Effector memory CD8-positive, alpha-beta T cell (primary cell): ENCODE measurements around the gene LSM2.

Source experiments
- ATAC-seq: fragments of 150-1000 bp; cut with Tn5 transposase; replicated peaks from 2 replicates; pipeline ENCODE4 v1.10.0; 2021; ENCODE audit warnings: mild to moderate bottlenecking, moderate library complexity
- DNase-seq, 3 experiments: peaks; one replicate each; pipeline ENCODE4 v3.0.0; 2021
- H3K27ac Mint-ChIP-seq, 2 donors: one replicate each; pipeline ENCODE4 v1.8.0; 2022; ENCODE audit warnings: mild to moderate bottlenecking in 2 of 2, mixed read lengths in 2 of 2, moderate library complexity in 2 of 2
- H3K27me3 Mint-ChIP-seq, 2 donors: one replicate each; pipeline ENCODE4 v1.8.0; 2022; ENCODE audit warnings: mixed read lengths in 2 of 2
- H3K36me3 Mint-ChIP-seq: one replicate; pipeline ENCODE4 v1.8.0; 2022; ENCODE audit warnings: mild to moderate bottlenecking, moderate library complexity, mixed read lengths; ENCODE audit not compliant: insufficient read depth
- H3K4me1 Mint-ChIP-seq, 2 donors: one replicate each; pipeline ENCODE4 v1.8.0; 2022; ENCODE audit warnings: low read depth in 2 of 2, mixed read lengths in 2 of 2
- H3K4me3 Mint-ChIP-seq, 2 donors: one replicate each; pipeline ENCODE4 v1.8.0; 2022; ENCODE audit warnings: mild to moderate bottlenecking in 2 of 2, mixed read lengths in 2 of 2, moderate library complexity in 2 of 2
- H3K9me3 Mint-ChIP-seq, 2 donors: one replicate each; pipeline ENCODE4 v1.8.0; 2022; ENCODE audit warnings: mixed read lengths in 2 of 2

The LSM2 gene

DNA sequence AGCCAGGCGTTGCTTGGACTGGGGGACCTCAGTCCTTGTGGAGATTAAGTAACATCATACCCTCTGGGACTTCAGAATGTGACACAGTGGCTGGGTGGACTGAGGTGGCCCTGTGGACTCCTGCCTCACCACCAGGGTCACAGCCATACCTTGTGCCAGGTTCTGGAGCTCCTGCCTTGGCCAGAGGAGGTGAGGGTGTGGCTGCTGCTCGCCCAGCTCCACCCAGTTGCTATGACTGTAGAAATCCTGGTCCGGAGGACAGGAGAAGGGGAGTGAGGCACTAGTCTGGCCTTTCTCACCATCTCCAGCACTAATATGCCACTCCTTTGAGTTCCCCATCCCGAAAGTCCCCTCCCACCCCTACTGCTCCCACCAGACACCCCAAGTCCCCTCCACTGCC lies 31.6 kb downstream of the LSM2 start:
- Mint-ChIP-seq H3K27ac (peak overlapping the region in 1 of 2 donors; percentile 86), H3K4me1 (peaks cover 35 to 38% of the 10 kb centered on the region in 2 donors), H3K4me3 (no peak overlapping the region), H3K27me3 (no peaks in the 10 kb centered on the region), H3K9me3 (no peaks in the 10 kb centered on the region), H3K36me3 (peaks cover 14% of the 10 kb centered on the region)
- DNase-seq, result no peak
- ATAC-seq, result no peak

DNA sequence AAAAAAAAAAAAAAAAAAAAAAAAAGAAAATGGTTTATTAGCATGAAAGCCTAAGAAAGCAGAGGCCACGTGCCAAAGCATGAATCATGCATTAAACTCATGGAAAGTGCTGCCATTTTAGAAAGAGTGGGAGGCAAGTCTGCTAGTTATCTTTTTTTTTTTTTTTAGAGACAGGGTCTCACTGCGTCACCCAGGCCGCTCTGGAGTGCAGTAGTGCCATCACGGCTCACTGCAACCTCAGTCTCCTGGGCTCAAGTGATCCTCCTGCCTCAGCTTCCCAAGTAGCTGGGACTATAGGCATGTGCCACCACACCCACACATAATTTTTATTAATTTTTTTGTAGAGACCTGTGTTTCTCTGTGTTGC lies 34.8 kb downstream of the LSM2 start:
- Mint-ChIP-seq H3K4me3 (peak overlapping the region in 1 of 2 donors; percentile 71), H3K4me1 (peaks cover 35 to 37% of the 10 kb centered on the region in 2 donors), H3K27me3 (no peaks in the 10 kb centered on the region), H3K27ac (no peak overlapping the region), H3K9me3 (no peaks in the 10 kb centered on the region), H3K36me3 (peaks cover 13% of the 10 kb centered on the region)
- ATAC-seq, result no peak
- DNase-seq, result no peak

DNA sequence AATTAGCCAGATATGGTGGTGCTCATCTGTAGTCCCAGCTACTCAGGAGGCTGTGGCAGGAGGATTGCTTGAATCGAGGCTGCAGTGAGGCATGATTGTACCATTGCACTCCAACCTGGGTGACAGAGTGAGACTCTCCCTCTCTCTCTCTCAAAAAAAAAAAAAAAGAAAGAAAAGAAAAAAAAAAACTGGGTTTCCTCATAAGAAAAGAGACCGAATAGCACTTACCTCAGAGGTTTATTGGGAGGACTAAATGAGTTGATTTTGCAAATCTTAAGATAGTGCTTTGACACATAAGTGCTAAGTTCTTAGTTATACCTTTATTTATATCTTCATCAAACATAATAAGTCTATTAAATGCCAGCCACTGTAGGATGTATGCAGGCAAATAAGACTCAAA lies 35.9 kb downstream of the LSM2 start:
- H3K9me3 Mint-ChIP-seq, result no peaks in the 10 kb centered on the region
- DNase-seq (no peak), ATAC-seq (no peak)
- H3K27me3 Mint-ChIP-seq, result no peaks in the 10 kb centered on the region
- H3K4me1 Mint-ChIP-seq, result peaks cover 24 to 26% of the 10 kb centered on the region in 2 donors
- H3K36me3 Mint-ChIP-seq, result peaks cover 8% of the 10 kb centered on the region
- H3K4me3 Mint-ChIP-seq, result peak overlapping the region in 1 of 2 donors; percentile 31
- no peak overlapping the region for H3K27ac Mint-ChIP-seq

DNA sequence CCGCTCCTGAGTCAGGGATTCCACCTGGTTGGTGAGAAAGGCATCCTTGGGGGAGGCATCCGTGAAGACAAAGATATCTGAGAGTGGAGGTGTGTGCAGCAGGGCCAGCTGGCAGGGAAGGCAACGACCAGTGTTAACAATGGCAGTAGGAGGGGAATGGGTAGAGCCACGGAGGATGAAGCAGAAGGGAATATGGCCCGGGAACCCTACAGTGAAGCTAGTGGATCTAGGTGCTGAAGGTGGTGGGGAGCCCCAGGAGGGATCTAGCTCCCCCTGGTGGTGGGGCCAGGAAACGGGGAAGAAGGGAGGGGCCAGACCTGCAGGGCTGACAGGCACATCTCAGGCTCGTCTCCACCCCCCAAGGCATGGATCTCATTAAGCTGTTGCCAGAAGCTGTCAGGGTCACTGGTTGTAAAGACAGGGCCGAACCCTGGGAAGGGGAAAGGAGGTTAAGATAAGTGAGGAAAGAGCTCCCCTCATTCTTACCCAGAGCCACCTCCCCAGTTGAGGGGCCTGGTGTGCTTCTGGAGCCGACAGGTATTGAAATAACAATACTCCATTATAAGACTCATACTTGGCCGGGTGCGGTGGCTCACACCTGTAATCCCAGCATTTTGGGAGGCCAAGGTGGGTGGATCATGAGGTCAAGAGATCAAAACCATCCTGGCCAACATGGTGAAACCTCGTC lies 36.9 kb downstream of the LSM2 start:
- peaks cover 18 to 21% of the 10 kb centered on the region in 2 donors for H3K4me1 Mint-ChIP-seq
- DNase-seq (peak; percentile 80 to 84 (median 82)), ATAC-seq (peak; percentile 82)
- H3K27me3 Mint-ChIP-seq, result no peaks in the 10 kb centered on the region
- H3K9me3 Mint-ChIP-seq, result no peaks in the 10 kb centered on the region
- peaks cover 8% of the 10 kb centered on the region for H3K36me3 Mint-ChIP-seq
- H3K27ac Mint-ChIP-seq, result peak overlapping the region; percentile 73 to 89
- no peak overlapping the region for H3K4me3 Mint-ChIP-seq

DNA sequence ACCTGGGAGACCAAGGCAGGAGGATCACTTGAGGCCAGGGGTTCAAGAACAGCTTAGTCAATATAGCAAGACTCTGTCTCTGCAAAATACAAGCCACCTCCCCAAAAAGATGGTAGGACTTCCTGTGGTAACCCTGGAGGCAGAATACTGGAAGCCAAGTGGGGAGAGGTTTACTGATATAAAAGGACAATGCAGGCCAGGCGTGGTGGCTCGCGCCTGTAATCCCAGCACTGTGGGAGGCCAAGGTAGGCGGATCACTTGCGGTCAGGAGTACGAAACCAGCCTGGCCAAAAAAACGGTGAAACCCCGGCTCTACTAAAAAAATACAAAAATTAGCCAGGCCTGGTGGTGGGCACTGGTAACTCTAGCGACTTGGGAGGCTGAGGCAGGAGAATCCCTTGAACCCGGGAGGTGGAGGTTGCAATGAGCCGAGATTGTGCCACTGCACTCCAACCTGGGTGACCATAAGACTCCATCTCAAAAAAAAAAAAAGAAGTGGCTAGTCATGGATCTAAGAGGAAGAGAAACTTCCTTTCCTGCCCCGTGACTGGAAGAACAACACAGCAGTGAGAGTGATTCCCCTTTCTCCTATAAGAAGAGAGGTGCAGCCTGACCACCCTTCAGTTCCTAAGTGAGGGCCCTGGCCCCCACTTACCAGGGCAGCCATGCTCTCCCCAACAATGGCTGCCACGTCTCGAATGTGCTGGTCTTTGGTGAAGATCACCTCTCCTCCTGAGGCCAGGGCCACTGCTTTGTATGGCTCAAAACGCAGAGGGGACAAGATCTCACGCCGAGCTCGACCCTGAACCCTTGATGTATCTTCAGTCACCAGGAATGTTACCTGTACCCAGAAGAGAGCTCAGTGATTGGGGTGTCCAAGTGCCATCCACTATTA lies 38.2 kb downstream of the LSM2 start:
- ATAC-seq (no peak), DNase-seq (no peak)
- no peaks in the 10 kb centered on the region for H3K9me3 Mint-ChIP-seq
- H3K36me3 Mint-ChIP-seq, result peaks cover 8% of the 10 kb centered on the region
- H3K4me3 Mint-ChIP-seq, result no peak overlapping the region
- no peak overlapping the region for H3K27ac Mint-ChIP-seq
- H3K27me3 Mint-ChIP-seq, result no peaks in the 10 kb centered on the region
- H3K4me1 Mint-ChIP-seq, result peaks cover 21 to 23% of the 10 kb centered on the region in 2 donors

DNA sequence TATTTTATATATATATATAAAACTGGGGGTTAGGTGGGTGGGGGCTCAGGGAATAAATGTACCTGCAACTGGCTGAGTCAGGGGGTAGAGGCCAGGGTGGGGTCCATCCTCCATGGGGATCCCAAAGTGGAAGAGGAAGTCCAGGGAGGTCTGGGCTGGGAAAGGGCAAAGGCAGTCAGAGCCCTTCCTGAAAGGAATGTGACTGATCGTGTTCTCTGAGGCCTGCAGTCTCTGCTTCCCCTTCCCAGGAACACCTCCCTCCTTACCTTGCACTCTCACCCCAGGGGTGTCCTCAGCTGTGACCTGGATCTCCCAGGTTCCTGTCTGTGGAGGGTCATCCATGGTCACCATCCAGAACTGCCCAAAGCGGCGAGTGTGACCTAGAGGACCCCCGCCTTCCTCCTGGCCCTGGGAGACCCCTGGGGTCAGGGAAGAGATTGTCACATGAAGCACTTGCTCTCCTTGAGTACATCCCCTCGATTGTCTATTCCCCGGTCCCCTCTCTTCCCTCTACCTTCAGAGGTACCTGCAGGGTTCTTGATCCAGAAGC lies 39.6 kb downstream of the LSM2 start:
- Mint-ChIP-seq H3K27me3 (no peaks in the 10 kb centered on the region), H3K4me1 (peaks cover 12 to 20% of the 10 kb centered on the region in 2 donors), H3K9me3 (no peaks in the 10 kb centered on the region), H3K4me3 (no peak overlapping the region), H3K27ac (no peak overlapping the region), H3K36me3 (peaks cover 5% of the 10 kb centered on the region)
- no peak for DNase-seq
- no peak for ATAC-seq

DNA sequence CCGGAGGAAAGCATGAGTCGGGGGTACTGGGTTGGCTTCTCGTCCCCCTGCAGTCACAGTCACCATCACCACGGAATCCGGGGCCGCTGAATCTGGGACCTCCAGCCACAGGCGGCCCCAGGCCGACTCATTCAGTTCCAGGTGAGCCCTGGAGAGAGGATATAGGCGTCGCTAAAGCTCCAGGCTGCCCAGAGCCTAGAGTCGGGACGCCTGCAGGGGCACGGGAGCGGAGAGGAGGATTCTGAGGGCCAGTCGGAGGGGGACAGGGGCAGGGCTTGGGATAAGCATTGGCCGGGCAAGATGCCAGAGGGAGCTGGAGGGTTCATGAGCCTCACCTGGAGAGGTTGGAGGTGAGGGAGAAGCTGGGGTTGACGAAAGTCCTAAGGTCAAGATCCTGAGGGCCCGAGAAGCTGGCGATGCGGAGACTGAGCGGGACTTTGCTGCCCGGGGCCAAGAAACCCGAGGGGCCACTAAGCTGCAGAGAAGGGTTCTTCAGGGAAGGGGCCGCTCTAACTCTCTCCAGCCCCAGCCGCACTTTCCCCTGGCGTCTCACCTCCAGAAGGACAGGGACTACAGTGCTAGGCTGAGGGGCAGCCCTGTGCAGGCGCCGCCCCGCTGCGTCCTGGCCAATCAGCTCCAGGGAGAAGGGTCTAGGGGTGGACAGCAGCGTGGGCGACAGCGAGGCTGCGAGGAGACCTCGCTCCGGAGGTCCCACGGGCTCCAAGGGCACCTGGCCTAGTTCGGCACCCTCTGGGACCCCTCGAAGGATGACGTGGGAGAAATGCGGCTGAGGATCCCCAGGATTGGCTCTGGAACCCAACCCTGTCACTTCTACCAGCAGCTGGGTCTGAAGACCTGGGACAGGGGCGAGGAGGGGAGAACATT lies 40.6 kb downstream of the LSM2 start:
- no peaks in the 10 kb centered on the region for H3K9me3 Mint-ChIP-seq
- no peaks in the 10 kb centered on the region for H3K27me3 Mint-ChIP-seq
- H3K36me3 Mint-ChIP-seq, result peaks cover 6% of the 10 kb centered on the region
- H3K4me1 Mint-ChIP-seq, result peaks cover 7 to 15% of the 10 kb centered on the region in 2 donors
- no peak overlapping the region for H3K27ac Mint-ChIP-seq
- DNase-seq, result no peak
- ATAC-seq, result no peak
- no peak overlapping the region for H3K4me3 Mint-ChIP-seq

DNA sequence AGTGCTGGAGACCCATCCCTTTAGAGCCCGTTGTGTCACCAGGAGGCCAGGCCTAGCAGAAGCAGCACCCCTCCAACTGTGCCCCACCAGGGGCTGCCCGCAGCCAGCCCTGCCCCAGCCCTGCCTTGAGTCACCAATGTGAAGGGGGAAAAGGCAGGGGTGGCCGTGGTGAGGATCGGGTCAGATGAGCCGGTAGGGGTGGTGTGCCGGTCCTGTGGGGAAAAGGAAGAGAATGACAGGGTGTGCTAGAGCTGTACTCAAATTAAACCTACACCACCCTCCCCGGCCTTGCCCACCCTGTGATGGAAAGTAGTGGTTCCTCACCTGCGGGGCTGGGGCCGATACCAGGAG lies 41.2 kb downstream of the LSM2 start:
- no peak for DNase-seq
- Mint-ChIP-seq H3K36me3 (peaks cover 6% of the 10 kb centered on the region), H3K4me1 (peaks cover 6 to 13% of the 10 kb centered on the region in 2 donors), H3K4me3 (no peak overlapping the region), H3K27ac (peak overlapping the region in 1 of 2 donors; percentile 35), H3K27me3 (no peaks in the 10 kb centered on the region), H3K9me3 (no peaks in the 10 kb centered on the region)
- no peak for ATAC-seq

DNA sequence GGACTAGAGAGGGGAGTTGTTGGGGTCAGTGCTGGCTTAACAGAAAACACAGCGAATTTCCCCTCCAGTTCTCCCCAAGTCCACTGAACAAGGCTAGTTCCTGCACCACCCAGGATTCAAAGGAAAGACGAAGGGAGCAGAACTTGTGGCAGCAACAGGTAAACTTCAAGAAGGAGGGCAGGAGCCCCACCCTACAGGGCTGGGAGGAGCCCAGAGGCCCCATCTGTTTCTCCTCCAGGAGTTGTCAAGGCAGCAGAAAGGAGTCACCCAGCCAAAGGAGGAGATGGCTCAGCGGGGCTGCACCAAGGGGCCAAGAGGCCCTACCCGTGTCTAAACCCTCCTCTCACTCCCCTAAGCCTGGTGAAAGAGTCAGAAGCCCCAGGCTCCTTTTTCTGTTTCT lies 42.6 kb downstream of the LSM2 start:
- no peak for ATAC-seq
- H3K9me3 Mint-ChIP-seq, result no peaks in the 10 kb centered on the region

DNA sequence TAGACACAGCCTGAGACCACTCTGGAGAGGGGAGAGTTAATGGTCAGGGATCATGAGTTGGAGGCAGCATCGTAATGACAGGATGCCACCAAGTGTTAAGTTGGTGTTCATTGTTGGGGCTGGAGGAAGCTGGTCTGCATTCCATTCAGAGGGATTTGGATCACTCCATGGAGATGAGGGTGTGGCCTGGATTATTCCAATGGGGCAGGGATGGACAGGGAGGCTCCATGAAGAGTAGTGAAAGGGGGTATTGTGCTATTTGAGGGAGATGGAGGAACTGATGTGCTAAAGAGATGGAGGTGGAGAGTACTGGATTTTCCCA lies 43.2 kb downstream of the LSM2 start:
- Mint-ChIP-seq H3K27me3 (no peaks in the 10 kb centered on the region), H3K36me3 (peaks cover 4% of the 10 kb centered on the region), H3K27ac (peak overlapping the region; percentile 31 to 83), H3K4me3 (no peak overlapping the region), H3K4me1 (peaks cover 0 to 7% of the 10 kb centered on the region in 2 donors), H3K9me3 (no peaks in the 10 kb centered on the region)
- ATAC-seq (no peak), DNase-seq (no peak)

More for the DNA sequence above, 42.6 kb downstream of the LSM2 start:
- no peak overlapping the region for H3K4me3 Mint-ChIP-seq
- DNase-seq, result no peak
- H3K27ac Mint-ChIP-seq, result peak overlapping the region in 1 of 2 donors; percentile 31
- H3K27me3 Mint-ChIP-seq, result no peaks in the 10 kb centered on the region
- H3K36me3 Mint-ChIP-seq, result peaks cover 4% of the 10 kb centered on the region
- H3K4me1 Mint-ChIP-seq, result peaks cover 0 to 7% of the 10 kb centered on the region in 2 donors

DNA sequence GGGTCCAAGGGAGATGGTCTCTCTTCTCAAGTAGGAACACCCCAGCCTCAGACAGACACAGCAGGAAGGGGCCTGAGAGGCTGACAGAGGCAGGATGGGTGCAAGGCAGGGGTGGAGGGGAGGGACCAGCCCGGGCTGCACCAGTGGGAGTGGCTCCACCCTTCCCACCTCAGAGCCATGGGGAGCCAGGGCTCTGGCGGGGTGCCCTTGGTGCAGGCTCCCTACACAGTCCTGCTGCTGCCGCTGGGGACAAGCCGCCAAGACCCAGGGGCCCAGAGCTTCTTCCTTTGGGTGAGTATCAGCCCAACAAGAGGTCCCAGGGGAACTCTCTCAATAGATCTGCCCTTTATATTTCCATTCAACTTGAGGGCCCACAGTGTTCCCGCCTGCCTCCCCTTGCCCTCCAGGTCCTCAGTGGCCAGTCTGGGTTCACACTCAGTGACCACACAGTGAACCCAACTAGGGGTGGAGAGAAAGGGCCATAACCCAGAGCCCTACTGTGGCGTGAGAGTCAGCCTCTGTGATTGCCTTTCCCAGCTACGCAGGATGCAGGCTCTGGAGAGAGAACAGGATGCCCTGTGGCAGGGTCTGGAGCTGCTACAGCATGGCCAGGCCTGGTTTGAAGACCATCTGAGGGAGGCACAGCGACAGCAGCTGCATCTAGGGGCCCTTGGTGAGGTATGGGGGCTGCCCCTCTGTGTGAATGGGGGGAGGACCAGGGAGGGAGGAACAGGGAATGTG lies 43.7 kb downstream of the LSM2 start:
- Mint-ChIP-seq H3K4me3 (no peak overlapping the region), H3K36me3 (peaks cover 4% of the 10 kb centered on the region), H3K27ac (peak overlapping the region; percentile 31 to 83), H3K4me1 (peaks cover 0 to 7% of the 10 kb centered on the region in 2 donors), H3K27me3 (no peaks in the 10 kb centered on the region), H3K9me3 (no peaks in the 10 kb centered on the region)
- DNase-seq, result no peak
- ATAC-seq, result no peak

DNA sequence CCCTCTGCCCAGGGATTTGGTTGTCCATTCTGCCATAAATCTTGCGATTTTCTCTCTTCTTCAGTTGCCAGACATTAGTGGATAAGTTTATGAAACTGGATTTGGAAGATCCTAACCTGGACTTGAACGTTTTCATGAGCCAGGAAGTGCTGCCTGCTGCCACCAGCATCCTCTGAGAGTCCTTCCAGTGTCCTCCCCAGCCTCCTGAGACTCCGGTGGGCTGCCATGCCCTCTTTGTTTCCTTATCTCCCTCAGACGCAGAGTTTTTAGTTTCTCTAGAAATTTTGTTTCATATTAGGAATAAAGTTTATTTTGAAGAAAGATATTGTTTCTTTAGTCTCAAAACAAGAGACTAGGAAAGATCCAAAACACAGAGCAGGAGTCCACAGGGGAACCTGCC lies 44.4 kb downstream of the LSM2 start, which contains the start of gene SAPCD1:
Gene SAPCD1 (plus strand): TSS at position 301 of the 400 bp plus-strand sequence. CDS start 399 bp downstream, outside the sequence.
- Mint-ChIP-seq H3K27me3 (no peaks in the 10 kb centered on the region), H3K36me3 (peaks cover 4% of the 10 kb centered on the region), H3K9me3 (no peaks in the 10 kb centered on the region), H3K27ac (peak within 1 kb of the TSS; percentile 59 to 83), H3K4me1 (peaks cover 0 to 7% of the 10 kb centered on the region in 2 donors), H3K4me3 (no peak within 1 kb of the TSS)
- no peak for ATAC-seq
- no peak for DNase-seq
